ENCODE measurements around the gene MATN3.

DNA sequence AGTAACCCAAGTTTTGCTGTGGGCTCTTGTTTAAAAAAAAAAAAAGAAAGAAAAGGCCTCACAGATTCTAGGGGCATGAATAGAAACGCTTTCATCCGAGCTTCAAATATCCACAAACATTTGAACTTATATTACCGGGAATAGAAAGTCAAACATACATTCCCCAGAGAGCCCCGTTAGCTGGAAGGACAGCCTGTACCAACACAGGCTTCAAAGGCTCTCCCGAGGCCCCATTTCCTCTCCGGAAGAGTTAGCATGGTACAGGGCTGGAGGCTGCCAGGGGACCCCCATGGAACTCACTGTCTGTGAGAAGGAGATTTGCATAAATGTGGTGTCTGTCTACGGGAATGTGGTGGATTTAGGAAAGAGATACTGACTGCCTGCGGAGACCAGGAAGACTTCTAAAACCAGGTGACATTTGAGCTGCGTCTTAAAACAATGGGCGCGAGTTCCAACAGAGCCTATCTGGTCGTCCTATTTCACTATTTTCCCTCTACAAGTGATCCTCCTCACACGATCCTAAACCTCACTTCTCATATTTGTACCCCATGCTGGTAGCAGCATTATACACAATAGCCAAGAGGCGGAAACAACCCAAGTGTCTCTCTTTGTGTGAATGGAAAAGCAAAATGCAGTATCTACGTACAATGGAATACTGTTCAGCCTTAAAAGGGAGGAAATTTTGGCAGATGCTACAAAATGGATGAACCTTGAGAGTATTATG lies 820 bp upstream of the MATN3 start:
- TF ChIP-seq, protein P1, sequence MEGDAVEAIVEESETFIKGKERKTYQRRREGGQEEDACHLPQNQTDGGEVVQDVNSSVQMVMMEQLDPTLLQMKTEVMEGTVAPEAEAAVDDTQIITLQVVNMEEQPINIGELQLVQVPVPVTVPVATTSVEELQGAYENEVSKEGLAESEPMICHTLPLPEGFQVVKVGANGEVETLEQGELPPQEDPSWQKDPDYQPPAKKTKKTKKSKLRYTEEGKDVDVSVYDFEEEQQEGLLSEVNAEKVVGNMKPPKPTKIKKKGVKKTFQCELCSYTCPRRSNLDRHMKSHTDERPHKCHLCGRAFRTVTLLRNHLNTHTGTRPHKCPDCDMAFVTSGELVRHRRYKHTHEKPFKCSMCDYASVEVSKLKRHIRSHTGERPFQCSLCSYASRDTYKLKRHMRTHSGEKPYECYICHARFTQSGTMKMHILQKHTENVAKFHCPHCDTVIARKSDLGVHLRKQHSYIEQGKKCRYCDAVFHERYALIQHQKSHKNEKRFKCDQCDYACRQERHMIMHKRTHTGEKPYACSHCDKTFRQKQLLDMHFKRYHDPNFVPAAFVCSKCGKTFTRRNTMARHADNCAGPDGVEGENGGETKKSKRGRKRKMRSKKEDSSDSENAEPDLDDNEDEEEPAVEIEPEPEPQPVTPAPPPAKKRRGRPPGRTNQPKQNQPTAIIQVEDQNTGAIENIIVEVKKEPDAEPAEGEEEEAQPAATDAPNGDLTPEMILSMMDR (IDR thresholded peaks at IDR 0.05), result no peak
- no peak for TF ChIP-seq POLR2A (IDR thresholded peaks at IDR 0.05)

All from heart left ventricle (tissue), 13 donors.